ENCODE results near the gene ABR.

DNA sequence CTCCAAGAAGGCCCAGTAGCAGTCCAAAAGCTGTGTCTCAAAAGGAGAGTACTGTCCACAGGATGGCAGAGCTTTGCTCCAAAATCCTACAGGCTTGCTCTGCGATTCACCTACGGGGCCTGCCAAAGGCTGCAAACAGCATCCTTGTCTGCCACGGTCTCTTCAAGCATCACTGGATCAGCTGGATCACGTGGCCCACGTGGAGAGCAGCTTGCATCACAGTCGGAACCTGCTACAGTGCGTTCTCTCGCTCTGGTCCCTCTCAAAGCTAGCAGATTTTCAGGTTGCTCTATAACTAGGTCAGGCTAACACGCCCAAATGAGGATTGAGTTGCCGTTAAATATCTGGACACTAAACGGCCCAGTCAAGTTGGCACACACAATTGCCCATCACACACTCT is 191.2 kb downstream of the ABR start:
- TF ChIP-seq, protein P1, sequence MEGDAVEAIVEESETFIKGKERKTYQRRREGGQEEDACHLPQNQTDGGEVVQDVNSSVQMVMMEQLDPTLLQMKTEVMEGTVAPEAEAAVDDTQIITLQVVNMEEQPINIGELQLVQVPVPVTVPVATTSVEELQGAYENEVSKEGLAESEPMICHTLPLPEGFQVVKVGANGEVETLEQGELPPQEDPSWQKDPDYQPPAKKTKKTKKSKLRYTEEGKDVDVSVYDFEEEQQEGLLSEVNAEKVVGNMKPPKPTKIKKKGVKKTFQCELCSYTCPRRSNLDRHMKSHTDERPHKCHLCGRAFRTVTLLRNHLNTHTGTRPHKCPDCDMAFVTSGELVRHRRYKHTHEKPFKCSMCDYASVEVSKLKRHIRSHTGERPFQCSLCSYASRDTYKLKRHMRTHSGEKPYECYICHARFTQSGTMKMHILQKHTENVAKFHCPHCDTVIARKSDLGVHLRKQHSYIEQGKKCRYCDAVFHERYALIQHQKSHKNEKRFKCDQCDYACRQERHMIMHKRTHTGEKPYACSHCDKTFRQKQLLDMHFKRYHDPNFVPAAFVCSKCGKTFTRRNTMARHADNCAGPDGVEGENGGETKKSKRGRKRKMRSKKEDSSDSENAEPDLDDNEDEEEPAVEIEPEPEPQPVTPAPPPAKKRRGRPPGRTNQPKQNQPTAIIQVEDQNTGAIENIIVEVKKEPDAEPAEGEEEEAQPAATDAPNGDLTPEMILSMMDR (IDR thresholded peaks at IDR 0.05; ENCODE audit: poor library complexity, severe bottlenecking): no peak
- TF ChIP-seq EP300 (conservative IDR thresholded peaks at IDR 0.05; ENCODE audit: poor library complexity, severe bottlenecking): no peak
- TF ChIP-seq POLR2AphosphoS5 (IDR thresholded peaks at IDR 0.05): no peak
- TF ChIP-seq SMC3 (conservative IDR thresholded peaks at IDR 0.05; ENCODE audit: poor library complexity): no peak
- no peak for TF ChIP-seq EZH2 (IDR thresholded peaks at IDR 0.05; ENCODE audit: borderline replicate concordance, insufficient read depth, low read length, poor library complexity, severe bottlenecking)
- TF ChIP-seq, protein P2, sequence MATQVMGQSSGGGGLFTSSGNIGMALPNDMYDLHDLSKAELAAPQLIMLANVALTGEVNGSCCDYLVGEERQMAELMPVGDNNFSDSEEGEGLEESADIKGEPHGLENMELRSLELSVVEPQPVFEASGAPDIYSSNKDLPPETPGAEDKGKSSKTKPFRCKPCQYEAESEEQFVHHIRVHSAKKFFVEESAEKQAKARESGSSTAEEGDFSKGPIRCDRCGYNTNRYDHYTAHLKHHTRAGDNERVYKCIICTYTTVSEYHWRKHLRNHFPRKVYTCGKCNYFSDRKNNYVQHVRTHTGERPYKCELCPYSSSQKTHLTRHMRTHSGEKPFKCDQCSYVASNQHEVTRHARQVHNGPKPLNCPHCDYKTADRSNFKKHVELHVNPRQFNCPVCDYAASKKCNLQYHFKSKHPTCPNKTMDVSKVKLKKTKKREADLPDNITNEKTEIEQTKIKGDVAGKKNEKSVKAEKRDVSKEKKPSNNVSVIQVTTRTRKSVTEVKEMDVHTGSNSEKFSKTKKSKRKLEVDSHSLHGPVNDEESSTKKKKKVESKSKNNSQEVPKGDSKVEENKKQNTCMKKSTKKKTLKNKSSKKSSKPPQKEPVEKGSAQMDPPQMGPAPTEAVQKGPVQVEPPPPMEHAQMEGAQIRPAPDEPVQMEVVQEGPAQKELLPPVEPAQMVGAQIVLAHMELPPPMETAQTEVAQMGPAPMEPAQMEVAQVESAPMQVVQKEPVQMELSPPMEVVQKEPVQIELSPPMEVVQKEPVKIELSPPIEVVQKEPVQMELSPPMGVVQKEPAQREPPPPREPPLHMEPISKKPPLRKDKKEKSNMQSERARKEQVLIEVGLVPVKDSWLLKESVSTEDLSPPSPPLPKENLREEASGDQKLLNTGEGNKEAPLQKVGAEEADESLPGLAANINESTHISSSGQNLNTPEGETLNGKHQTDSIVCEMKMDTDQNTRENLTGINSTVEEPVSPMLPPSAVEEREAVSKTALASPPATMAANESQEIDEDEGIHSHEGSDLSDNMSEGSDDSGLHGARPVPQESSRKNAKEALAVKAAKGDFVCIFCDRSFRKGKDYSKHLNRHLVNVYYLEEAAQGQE (IDR thresholded peaks at IDR 0.05; ENCODE audit: borderline replicate concordance): no peak
- TF ChIP-seq MXI1 (conservative IDR thresholded peaks at IDR 0.05; ENCODE audit: poor library complexity, severe bottlenecking): no peak
